Endothelial cell of umbilical vein (primary cell): ENCODE results near the gene SRRM3. TPM values are rescaled to one million over a fixed set of nuclear protein-coding genes. Genes with fewer than 3 reads are reported as not detected.

Source experiments
- BruUV-seq: library from RNA; stranded (reverse); fragments of 400-500 nt; replicated peaks from 2 replicates; lab custom pipeline; 2021; lab: Mats Ljungman, UMichigan
- CTCF ChIA-PET: fragments of 300-600, 350-600 bp; sonication (Branson Sonifier 250); formaldehyde crosslinking; loops from one replicate; lab custom pipeline; 2021; ENCODE audit warnings: antibody characterized with exemption, inconsistent platforms; lab: Charles Lee
- POLR2A ChIA-PET: fragments of 300-600, 350-600 bp; sonication (Branson Sonifier 250); formaldehyde crosslinking; loops from one replicate; lab custom pipeline; 2021; ENCODE audit warnings: antibody characterized with exemption, inconsistent platforms; lab: Charles Lee
- DNase-seq: peaks from one replicate; pipeline ENCODE4 v3.0.0-alpha.2; 2011; ENCODE audit warnings: low read depth, low spot score
- FAIRE-seq: peaks from 2 replicates; lab custom pipeline; 2011; peaks lifted over from hg19 to GRCh38; lab: Jason Lieb, UNC
- H2AFZ ChIP-seq: 2 replicates; pipeline ENCODE4 v1.6.0; 2012; ENCODE audit warnings: low read depth, low read length, control low read depth, inconsistent platforms
- H3K27ac ChIP-seq: 2 replicates; pipeline ENCODE4 v1.5.1; 2011; ENCODE audit warnings: low read depth, mild to moderate bottlenecking, control low read depth, low read length, moderate library complexity; ENCODE audit not compliant: insufficient read depth
- H3K27me3 ChIP-seq, 2 experiments: 2 replicates each; pipeline versions ENCODE4 v1.6.0 to v1.6.1; 2011; ENCODE audit warnings: low read length in 2 of 2, mixed read lengths in 1 of 2; ENCODE audit not compliant: control insufficient read depth in 2 of 2, insufficient read depth in 2 of 2
- H3K36me3 ChIP-seq, 2 experiments: 2 replicates in 1 of 2; 3 replicates in 1 of 2; pipeline ENCODE4 v1.5.1; 2011; ENCODE audit warnings: low read length in 2 of 2, mild to moderate bottlenecking in 1 of 2, moderate library complexity in 1 of 2; ENCODE audit not compliant: control insufficient read depth in 2 of 2, insufficient read depth in 2 of 2; ENCODE audit errors: extremely low read depth in 1 of 2
- H3K4me1 ChIP-seq: 3 replicates; pipeline ENCODE4 v1.5.1; 2011; ENCODE audit warnings: mild to moderate bottlenecking, low read length; ENCODE audit not compliant: control insufficient read depth, insufficient read depth; ENCODE audit errors: extremely low read depth
- H3K4me2 ChIP-seq: 2 replicates; pipeline ENCODE4 v1.6.1; 2011; ENCODE audit warnings: low read length, control low read depth, mixed read lengths; ENCODE audit not compliant: insufficient read depth
- H3K4me3 ChIP-seq, 3 experiments: fragments of 200-600 bp in 1 of 3; sonication (generic), shearing (Covaris generic) in 1 of 3; replicated peaks in 1 of 3; 2 replicates each; pipeline ENCODE4 v1.5.1; 2011 to 2016; ENCODE audit warnings: control low read depth in 3 of 3, low read length in 3 of 3, mild to moderate bottlenecking in 2 of 3, inconsistent platforms in 1 of 3, low read depth in 1 of 3, moderate library complexity in 1 of 3; ENCODE audit not compliant: insufficient read depth in 1 of 3
- H3K79me2 ChIP-seq: 2 replicates; pipeline ENCODE4 v1.6.0; 2012; ENCODE audit warnings: low read length, inconsistent platforms; ENCODE audit not compliant: control insufficient read depth, insufficient read depth
- H3K9ac ChIP-seq: replicated peaks from 2 replicates; pipeline ENCODE3; 2011; ENCODE audit warnings: low read length, control low read depth; ENCODE audit not compliant: insufficient read depth; ENCODE audit errors: extremely low read depth
- H3K9me1 ChIP-seq: replicated peaks from 3 replicates; pipeline ENCODE4 v1.6.0; 2011; ENCODE audit warnings: mild to moderate bottlenecking, low read length; ENCODE audit not compliant: control insufficient read depth, insufficient read depth; ENCODE audit errors: extremely low read depth
- H3K9me3 ChIP-seq: replicated peaks from 2 replicates; pipeline ENCODE4 v1.5.1; 2012; ENCODE audit warnings: low read length, inconsistent platforms; ENCODE audit not compliant: control insufficient read depth, insufficient read depth
- H4K20me1 ChIP-seq: replicated peaks from 2 replicates; pipeline ENCODE3; 2011; ENCODE audit warnings: mild to moderate bottlenecking, low read length; ENCODE audit not compliant: control insufficient read depth, insufficient read depth; ENCODE audit errors: extremely low read depth
- CTCF ChIP-seq, 2 donors: IDR thresholded peaks; 1 replicate in 1 of 2; 2 replicates in 1 of 2; pipeline ENCODE4 v1.5.1; 2011; ENCODE audit warnings: low read length in 2 of 2, mild to moderate bottlenecking in 2 of 2, moderate library complexity in 2 of 2, control low read depth in 1 of 2, inconsistent platforms in 1 of 2, low read depth in 1 of 2; ENCODE audit not compliant: insufficient read depth in 1 of 2; ENCODE audit errors: extremely low read depth in 1 of 2
- EZH2 ChIP-seq: IDR thresholded peaks from 2 replicates; pipeline ENCODE4 v1.6.1; 2012; ENCODE audit warnings: borderline replicate concordance, low read depth, mild to moderate bottlenecking, moderate library complexity, low read length, inconsistent platforms; ENCODE audit not compliant: severe bottlenecking
- FOS ChIP-seq: IDR thresholded peaks from 2 replicates; pipeline ENCODE4 v1.6.1; 2011; ENCODE audit warnings: mild to moderate bottlenecking, low read length, moderate library complexity, borderline replicate concordance; ENCODE audit not compliant: insufficient read depth
- GATA2 ChIP-seq: IDR thresholded peaks from 2 replicates; pipeline ENCODE4 v1.7.0; 2011; ENCODE audit warnings: low read depth, mild to moderate bottlenecking, moderate library complexity, mixed read lengths, low read length; ENCODE audit not compliant: insufficient read length, insufficient read depth
- JUN ChIP-seq: IDR thresholded peaks from 2 replicates; pipeline ENCODE4 v1.6.1; 2011; ENCODE audit warnings: borderline replicate concordance, low read depth; ENCODE audit not compliant: insufficient read length, insufficient read depth
- MAX ChIP-seq: IDR thresholded peaks from 2 replicates; pipeline ENCODE4 v1.6.1; 2011; ENCODE audit not compliant: insufficient read depth, insufficient read length
- MYC ChIP-seq: IDR thresholded peaks from one replicate; pipeline ENCODE4 v1.6.1; 2011; ENCODE audit warnings: mild to moderate bottlenecking, low read depth, low read length
- POLR2A ChIP-seq: IDR thresholded peaks from 2 replicates; pipeline ENCODE4 v1.6.1; 2012; ENCODE audit warnings: low read depth, mild to moderate bottlenecking, control low read depth, low read length
- POLR2AphosphoS5 ChIP-seq: IDR thresholded peaks from 2 replicates; pipeline ENCODE4 v1.6.1; 2012; ENCODE audit warnings: low read depth, mild to moderate bottlenecking, control low read depth, low read length, moderate library complexity; ENCODE audit not compliant: insufficient read depth
- dilution Hi-C: fragments of 300-500 bp; cut with MboI; formaldehyde crosslinking; loops from one replicate; pipeline ENCODE4 v1.15.0; 2019; ENCODE audit warnings: low sequenced_read_pairs; ENCODE audit not compliant: extremely low pct_ligation_motif_present
- intact Hi-C: fragments of 100-400 bp; cut with micrococcal nuclease; formaldehyde crosslinking; loops from one replicate; pipeline ENCODE4 v1.10.0; 2022
- polyA plus RNA-seq, 4 experiments: library from polyadenylated mRNA; depleted of rRNA in 3 of 4; stranded (reverse) in 3 of 4; unstranded in 1 of 4; fragments of >200 nt; gene quantifications; 2 replicates each; pipeline versions ENCODE4 v1.2.1 to v1.2.3, GENCODE V29; 2011 to 2012; ENCODE audit warnings: missing spikeins in 1 of 4
- total RNA-seq: library from RNA; stranded (reverse); gene quantifications from 2 replicates; pipeline ENCODE4 v1.2.3, GENCODE V29; 2021

SRRM3 gene
- total and polyA plus RNA-seq, 2 donors (not counting 3 experiments of a cell fraction or from before 2014, with no cell fraction given) = 4.4 to 5.4 TPM

GRCh38 chr7:76280408-76280807 is 78.7 kb downstream of the SRRM3 start:
- intact Hi-C loops (no loop called here), dilution Hi-C loops (no loop called here)
- Histone ChIP-seq H3K9me3 (no peaks in the 10 kb centered on the region), H3K4me2 (no peak overlapping the region), H3K27ac (no peak overlapping the region), H3K4me1 (no peaks in the 10 kb centered on the region), H3K79me2 (no peaks in the 10 kb centered on the region), H2AFZ (no peak overlapping the region), H3K9me1 (no peaks in the 10 kb centered on the region), H4K20me1 (no peaks in the 10 kb centered on the region), H3K4me3 (no peak overlapping the region), H3K9ac (no peak overlapping the region), H3K36me3 (no peaks in the 10 kb centered on the region), H3K27me3 (peaks cover 14 to 25% of the 10 kb centered on the region in 2 experiments)
- FAIRE-seq = no peak
- BruUV-seq = no TSS peak
- DNase-seq = no peak
- ChIA-PET CTCF (interaction anchor here (0.8 to 3.6 kb wide), 2 partner anchors 9 to 18 kb away, joined by 3 to 17 read pairs; no protein-coding TSS in a partner anchor), POLR2A (no interaction called here)
- TF ChIP-seq JUN (no peak), POLR2A (no peak), FOS (no peak), MAX (no peak), POLR2AphosphoS5 (no peak), EZH2 (no peak), CTCF (IDR thresholded peaks at IDR 0.05; ENCODE audit: extremely low read depth in 1 of 2, insufficient read depth in 1 of 2, low read depth in 1 of 2, low read length in 2 of 2) (no peak), MYC (no peak), GATA2 (no peak)
